GM21526 (cell line): Measurements from ENCODE around the gene AP3S1.
"Not testable (repeated sequence)": the region's sequence is repeated elsewhere in the genome, so short reads cannot be mapped to it uniquely, and the experiment has no call there.

Experiments
- ATAC-seq: cut with Tn5 transposase; IDR thresholded peaks from one replicate; pipeline ENCODE4 v1.9.1; 2021; ENCODE audit warnings: moderate library complexity; ENCODE audit not compliant: unreplicated experiment, low FRiP score

The AP3S1 gene

GRCh38 chr5:115820846-115821245 lies 20.9 kb upstream of the AP3S1 start:
- ATAC-seq, result no peak

- not testable (repeated sequence) for ATAC-seq
Measured at GRCh38 chr5:115824983-115825382, 16.8 kb upstream of the AP3S1 start.

DNA sequence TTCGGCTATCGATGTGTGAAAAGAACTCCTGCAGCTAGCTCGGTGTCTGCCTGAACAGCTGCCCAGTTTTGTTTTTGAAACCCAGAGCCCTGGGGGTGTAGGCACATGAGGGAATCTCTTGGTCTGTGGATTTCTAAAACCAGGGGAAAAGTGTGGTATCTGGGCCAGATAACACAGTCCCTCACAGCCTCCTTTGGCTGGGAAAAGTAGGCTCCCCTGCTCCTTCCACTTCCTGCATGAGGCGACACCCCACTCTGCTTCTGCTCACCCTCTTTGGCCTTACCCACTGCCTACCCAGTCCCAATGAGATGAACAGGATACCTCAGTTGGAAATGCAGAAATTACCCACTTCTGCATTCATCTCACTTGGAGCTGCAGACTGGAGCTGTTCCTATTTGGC lies 15.8 kb upstream of the AP3S1 start:
- no peak for ATAC-seq

DNA sequence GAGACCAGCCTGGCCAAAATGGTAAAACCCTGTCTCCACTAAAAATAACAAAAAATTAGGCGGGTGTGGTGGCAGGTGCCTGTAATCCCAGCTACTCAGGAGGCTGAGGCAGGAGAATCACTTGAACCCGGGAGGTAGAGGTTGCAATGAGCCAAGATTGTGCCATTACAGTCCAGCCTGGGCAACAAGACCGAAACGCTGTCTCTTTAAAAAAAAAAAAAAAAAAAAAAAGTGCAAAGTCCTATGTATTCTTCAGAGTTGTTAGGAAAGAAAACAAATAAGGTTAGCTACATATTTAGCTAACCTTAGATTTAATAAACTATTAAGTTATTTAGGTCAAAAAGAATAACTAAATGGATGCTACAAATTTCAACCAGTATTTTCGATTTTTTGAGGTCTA lies 11.8 kb upstream of the AP3S1 start:
- ATAC-seq, result no peak

- ATAC-seq, result peak; percentile 60
Measured at GRCh38 chr5:115831163-115831768, 10.5 kb upstream of the AP3S1 start.

GRCh38 chr5:115835481-115835880 lies 6.3 kb upstream of the AP3S1 start:
- no peak for ATAC-seq

GRCh38 chr5:115838885-115839518 lies 2.7 kb upstream of the AP3S1 start:
- peak; percentile 22 for ATAC-seq

- no peak for ATAC-seq
Measured at GRCh38 chr5:115840873-115841272, 862 bp upstream of the AP3S1 start.

DNA sequence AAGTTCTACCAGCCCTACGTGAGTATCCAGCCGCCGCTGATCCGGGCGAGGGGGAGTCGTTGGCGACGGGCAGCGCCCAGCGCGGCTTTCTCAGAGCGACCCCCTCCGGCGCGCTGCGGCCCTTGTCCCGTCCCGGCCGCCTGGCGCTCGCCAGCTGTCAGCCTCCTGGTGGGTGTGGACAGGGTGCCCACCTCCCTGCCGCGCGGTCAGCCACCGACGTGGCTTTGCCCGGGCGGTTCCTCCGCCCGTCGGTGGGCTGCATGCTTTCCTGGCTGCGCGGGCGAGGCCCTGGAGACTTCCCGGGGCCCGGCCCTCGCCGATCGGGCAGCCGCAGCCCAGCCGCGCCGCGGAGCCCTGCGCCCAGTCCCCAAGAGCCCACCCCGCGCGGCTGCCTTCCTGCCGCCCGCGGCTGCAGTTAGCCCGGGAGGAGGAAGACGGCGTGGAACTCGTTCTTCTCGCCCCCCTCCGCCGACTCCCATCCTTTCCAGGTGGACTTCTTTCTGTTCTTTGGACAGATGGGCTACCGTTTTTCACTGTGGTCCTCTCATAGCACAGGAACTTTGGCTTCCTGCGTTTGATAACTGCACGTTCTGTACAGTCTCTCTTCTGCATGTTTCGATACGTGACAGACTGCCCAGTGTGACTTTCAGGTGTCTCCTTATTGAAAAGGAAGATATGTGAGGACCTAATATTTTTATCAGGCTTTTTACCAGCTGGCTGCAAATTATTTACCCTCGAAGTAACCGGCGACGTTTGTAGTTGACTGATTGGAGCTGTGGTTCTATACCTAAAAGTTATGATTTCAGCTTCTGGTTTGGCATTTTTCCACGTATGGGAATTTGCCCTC lies 577 bp downstream of the AP3S1 start:
- ATAC-seq, result peak; percentile 37

GRCh38 chr5:115842952-115843351 lies 1.2 kb downstream of the AP3S1 start:
- no peak for ATAC-seq

DNA sequence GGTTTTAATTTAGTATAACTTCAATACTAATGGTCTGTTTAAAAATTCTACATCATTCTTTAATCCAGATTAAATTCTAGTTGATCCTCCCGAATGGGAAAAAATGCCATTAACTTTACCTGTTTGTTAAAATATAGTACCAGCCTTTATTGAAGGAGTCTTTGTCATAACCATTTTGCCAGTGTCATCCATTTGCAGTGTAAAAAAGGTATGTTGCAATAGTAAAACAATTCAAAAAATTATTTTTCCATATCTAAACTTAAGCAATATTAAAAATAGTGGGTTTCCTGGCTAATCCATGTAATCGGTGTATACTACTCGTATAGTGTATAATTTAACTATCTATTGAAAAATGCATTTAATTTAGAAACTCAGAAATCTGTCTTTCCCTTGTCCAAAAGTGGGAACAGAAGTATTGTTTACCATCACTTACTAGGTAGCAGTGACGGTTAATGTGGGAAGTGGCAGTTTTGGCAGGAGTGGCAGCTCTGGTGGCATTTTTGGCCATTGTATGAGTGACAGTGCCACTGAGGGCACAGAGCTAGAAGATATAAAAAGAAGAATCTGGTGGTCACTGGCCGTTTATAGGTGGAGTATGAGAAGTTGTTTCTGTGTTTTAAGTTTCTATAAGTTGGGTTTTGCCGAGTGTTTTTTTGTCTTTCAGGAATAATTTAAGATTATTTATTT lies 1.9 kb downstream of the AP3S1 start:
- no peak for ATAC-seq

DNA sequence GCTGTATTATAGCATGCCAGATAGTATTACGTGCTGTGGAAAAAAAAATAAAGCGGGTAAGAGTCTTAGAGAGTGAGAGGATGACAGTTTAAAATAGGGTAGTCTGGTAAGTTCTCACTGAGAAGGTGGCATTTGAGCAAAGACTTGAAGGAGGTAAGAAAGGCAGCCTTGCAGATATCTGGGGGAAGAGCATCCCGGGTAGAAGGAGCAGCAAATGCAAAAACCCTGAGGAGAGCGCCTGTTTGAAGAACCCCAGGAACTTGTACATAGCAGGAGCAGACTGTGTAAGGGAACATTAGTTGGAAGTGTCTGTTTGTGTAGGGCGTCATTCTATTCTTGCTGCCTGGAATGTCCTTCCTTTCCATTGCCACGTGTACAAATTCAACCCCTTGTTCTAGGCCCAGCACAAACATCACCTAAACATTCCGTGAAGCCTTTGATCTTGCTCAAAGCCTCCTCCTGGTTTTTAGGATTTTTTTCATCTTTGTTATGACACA lies 2.6 kb downstream of the AP3S1 start:
- no peak for ATAC-seq

DNA sequence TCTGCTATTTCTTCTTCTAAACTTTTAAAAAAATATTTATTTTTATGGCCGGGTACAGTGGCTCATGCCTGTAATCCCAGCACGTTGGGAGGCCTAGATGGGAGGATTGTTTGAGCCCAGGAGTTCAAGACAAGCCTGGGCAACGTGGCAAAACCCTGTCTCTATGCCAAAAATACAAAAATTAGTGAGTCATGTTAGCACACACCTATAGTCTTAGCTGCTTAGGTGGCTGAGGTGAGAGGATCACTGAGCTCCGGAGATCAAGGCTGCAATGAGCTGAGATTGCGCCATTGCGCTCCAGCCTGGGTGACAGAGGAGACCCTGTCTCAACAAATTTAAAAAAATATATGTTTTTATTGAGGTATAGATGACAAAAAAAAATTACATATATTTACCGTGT lies 5.6 kb downstream of the AP3S1 start:
- no peak for ATAC-seq

GRCh38 chr5:115849258-115849798 lies 7.6 kb downstream of the AP3S1 start:
- no peak for ATAC-seq

DNA sequence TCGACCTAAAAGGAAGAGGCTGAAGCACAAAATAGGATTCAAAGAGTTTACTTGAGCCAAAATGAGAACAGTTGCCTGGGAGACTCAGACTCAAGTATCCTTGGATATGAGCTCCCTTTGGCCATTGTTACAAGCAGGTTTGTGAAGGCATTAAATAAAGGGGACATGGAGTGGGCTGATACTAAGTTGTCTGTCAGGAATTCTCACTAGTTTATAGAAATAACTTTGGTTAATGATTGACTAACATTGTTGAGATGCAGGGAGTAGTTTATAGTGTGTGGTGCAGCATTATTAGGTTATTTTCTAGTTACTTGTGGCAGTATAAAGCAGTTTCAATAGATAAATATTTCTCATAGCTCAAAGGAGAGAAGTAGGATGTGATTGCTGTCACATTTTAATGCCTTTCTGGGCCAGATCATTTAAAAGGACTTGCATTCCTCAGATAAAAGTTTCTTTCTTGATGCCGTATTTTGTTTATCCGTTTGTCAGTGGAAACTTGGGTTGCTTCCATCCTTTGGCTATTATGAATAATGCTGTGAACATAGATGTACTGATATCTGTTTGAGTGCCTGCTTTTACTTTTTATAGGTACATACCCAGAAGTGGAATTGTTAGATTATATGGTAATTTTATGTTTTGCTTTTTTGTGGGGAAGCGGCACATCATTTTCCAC lies 9.1 kb downstream of the AP3S1 start:
- ATAC-seq, result no peak

- ATAC-seq, result no peak
Measured at GRCh38 chr5:115854139-115854538, 12.4 kb downstream of the AP3S1 start.

GRCh38 chr5:115855959-115856358 lies 14.2 kb downstream of the AP3S1 start:
- no peak for ATAC-seq

- ATAC-seq, result no peak
Measured at GRCh38 chr5:115857057-115857479, 15.3 kb downstream of the AP3S1 start.

- no peak for ATAC-seq
Measured at GRCh38 chr5:115857626-115858349, 16.1 kb downstream of the AP3S1 start.
